ENCODE data around the gene AP5B1.
"Not testable (repeated sequence)": the region's sequence is repeated elsewhere in the genome, so short reads cannot be mapped to it uniquely, and the experiment has no call there.

DNA sequence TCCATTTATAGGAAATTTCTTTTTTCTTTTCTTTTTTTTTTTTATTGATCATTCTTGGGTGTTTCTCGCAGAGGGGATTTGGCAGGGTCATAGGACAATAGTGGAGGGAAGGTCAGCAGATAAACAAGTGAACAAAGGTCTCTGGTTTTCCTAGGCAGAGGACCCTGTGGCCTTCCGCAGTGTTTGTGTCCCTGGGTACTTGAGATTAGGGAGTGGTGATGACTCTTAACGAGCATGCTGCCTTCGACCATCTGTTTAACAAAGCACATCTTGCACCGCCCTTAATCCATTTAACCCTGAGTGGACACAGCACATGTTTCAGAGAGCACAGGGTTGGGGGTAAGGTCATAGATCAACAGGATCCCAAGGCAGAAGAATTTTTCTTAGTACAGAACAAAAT, 18.6 kb downstream of the AP5B1 start:
- TF ChIP-seq POLR2A, POLR2AphosphoS5 (IDR thresholded peaks at IDR 0.05): not testable (repeated sequence)
- TF ChIP-seq, protein P1, sequence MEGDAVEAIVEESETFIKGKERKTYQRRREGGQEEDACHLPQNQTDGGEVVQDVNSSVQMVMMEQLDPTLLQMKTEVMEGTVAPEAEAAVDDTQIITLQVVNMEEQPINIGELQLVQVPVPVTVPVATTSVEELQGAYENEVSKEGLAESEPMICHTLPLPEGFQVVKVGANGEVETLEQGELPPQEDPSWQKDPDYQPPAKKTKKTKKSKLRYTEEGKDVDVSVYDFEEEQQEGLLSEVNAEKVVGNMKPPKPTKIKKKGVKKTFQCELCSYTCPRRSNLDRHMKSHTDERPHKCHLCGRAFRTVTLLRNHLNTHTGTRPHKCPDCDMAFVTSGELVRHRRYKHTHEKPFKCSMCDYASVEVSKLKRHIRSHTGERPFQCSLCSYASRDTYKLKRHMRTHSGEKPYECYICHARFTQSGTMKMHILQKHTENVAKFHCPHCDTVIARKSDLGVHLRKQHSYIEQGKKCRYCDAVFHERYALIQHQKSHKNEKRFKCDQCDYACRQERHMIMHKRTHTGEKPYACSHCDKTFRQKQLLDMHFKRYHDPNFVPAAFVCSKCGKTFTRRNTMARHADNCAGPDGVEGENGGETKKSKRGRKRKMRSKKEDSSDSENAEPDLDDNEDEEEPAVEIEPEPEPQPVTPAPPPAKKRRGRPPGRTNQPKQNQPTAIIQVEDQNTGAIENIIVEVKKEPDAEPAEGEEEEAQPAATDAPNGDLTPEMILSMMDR (IDR thresholded peaks at IDR 0.05), result not testable (repeated sequence)
